RPMI7951 (cell line): Measurements from ENCODE around the gene USH2A. TPM values are rescaled to one million over a fixed set of nuclear protein-coding genes. Genes with fewer than 3 reads are reported as not detected.
"Not testable (repeated sequence)": the region's sequence is repeated elsewhere in the genome, so short reads cannot be mapped to it uniquely, and the experiment has no call there.

Experiments used
- DNase-seq: peaks from one replicate; pipeline ENCODE4 v3.0.0-alpha.2; 2012; ENCODE audit warnings: low read depth
- total RNA-seq: library from RNA; depleted of rRNA; stranded (reverse); fragments of >200 nt; shearing (Covaris generic); gene quantifications from 2 replicates; pipeline ENCODE4 v1.2.3, GENCODE V29; 2014

Gene USH2A
- total RNA-seq, 1 experiment from 2014 or later: under 0.01 TPM

GRCh38 chr1:216047811-216048572, 375.3 kb downstream of the USH2A start:
- DNase-seq: no peak

DNA sequence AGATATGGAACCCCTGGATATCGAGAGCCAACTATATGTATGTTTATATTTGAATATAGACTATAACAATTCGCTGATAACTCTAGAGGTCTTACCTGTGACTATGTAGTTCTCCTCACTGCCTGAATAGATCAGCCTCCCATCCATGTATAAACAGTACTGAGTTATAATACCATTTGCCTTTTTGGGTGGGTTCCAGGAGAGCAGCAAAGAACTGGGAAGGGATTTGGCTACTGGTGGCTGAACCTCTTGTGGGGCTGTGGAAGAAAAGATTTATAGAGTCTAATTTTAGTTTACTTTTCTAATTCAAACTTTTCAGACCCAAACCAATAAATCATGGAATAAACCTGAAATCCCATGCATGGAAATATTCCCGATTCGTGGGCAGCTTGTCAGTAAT, 376.9 kb downstream of the USH2A start:
- no peak for DNase-seq

GRCh38 chr1:216045400-216045799, 377.8 kb downstream of the USH2A start:
- peak; percentile 19 for DNase-seq

- DNase-seq: no peak
Observed at GRCh38 chr1:216044538-216044937, 378.7 kb downstream of the USH2A start.

GRCh38 chr1:216034506-216034905, 388.7 kb downstream of the USH2A start:
- no peak for DNase-seq

DNA sequence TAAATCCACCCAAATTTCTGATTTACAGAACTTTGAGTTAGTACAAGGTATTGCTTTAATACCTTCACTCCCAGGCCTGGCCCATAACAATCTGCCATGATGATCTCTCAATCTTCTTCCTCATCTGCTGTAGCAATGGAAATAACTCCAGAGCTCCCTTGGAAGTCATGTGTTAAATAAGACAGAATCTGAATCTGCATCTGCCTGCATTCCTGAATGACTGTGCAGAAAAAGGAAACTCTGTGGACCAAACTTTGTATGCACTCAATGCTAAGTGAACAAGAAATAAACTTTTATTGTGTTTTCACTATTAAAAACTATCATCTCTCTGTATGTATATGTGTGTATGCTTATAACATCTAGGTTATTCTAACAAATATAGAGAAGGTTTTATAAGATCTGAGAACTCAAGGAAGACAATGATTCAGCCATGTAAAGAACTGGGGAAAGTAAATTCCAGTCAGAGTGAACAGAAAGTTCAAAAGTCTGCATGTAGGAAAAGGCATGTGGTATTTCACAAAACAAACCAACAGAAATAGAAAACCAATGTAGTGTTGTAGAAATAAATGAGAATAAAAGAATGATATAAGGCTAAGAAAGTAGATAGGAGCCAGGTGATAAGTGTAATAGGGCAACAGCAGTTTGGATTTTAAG, 390.2 kb downstream of the USH2A start:
- no peak for DNase-seq

DNA sequence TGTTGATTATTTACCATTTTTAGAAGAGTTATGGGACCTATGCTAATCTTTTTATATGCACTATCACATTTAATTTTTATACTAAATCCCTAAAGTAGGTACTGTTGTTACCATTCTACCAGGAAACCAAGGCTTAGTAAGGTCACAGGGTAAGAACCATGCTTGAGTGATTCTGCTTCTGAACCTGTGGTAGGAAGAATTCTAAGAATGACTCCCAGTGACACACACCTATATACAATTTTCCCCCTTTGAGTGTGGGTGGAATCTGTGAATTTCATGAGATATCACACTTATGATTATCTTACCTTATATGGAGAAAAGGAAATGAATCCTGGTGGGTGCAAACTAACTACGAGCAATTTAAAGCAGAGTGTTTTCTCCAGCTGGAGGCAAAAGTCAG, 391.0 kb downstream of the USH2A start:
- DNase-seq: no peak

GRCh38 chr1:216028631-216029030, 394.6 kb downstream of the USH2A start:
- no peak for DNase-seq

- no peak for DNase-seq
Observed at GRCh38 chr1:216024546-216024945, 398.7 kb downstream of the USH2A start.

- DNase-seq: no peak
Observed at GRCh38 chr1:216020743-216021345, 402.4 kb downstream of the USH2A start.

- DNase-seq: no peak
Observed at GRCh38 chr1:216015116-216015515, 408.1 kb downstream of the USH2A start.

DNA sequence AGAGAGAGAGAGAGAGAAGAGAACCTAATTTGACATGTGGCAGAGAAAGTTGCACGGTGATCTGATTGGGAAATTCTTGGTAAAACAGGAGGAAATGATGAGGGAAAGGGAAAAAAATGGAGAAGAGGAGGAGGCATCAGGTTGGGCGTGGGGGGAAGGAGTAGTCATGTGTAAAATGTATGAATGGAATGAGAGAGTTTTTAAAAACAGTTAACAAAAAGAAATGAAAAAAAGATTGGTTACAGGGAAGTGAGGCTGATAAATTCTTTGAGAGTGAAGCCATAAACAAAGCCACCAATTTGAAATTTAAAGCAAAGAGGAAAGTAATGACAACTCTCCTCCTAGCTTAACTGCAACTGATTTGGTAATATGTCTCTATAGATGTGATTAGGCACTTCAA, 409.2 kb downstream of the USH2A start:
- DNase-seq: no peak

DNA sequence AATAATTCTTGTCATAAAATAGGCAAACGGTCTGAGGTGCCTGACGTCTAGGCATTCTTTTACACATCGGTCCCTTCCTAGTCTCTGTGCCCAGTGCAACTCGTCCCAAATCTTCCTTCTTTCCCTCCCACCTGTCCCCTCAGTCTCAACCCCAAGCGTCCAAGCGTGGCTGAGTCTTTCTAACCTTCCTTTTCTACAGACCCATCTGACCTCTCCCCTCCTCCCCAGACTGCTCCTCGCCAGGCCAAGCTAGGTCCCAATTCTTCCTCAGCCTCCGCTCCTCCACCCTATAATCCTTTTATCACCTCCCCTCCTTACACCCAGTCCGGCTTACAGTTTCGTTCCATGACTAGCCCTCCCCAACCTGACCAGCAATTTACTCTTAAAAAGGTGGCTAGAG, 413.8 kb downstream of the USH2A start:
- DNase-seq: not testable (repeated sequence)

DNA sequence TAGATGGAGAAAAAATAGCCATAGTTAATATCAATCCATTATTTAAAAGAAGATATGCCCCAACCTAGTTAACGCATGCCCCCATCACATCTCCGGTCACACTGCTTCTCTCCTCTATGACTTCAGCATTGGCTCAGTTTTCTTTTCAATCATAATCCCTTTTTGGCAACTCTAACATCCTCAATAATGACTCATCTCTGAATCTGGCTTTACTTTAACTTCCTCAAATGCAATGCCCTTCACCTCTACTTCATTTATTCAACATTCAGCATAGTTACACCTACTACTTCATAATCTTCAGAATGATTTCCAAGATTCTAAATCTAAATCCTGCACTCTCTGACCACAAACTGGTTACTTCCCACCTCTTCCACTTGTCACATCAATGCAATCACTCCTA, 417.3 kb downstream of the USH2A start:
- no peak for DNase-seq

GRCh38 chr1:215992620-215993019, 430.6 kb downstream of the USH2A start:
- DNase-seq: no peak

- no peak for DNase-seq
Observed at GRCh38 chr1:215987092-215987875, 436.0 kb downstream of the USH2A start.

DNA sequence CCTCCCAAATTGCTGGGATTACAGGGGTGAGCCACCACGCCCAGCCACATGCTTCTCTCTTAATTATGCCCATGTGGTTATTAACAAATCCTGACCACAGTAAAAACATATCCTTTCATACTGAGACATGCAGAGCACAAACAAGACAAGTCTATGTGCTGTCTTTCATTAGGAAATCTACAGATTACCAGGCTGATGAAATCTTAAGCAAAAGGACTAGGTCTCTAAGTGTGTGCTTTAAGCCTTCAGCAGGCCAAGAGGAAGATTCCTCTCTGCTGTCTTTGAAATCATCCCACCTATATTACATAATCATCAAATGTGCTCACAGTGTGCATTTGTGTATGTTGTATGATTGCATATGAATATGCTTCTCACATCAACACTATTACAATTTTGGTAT, 436.8 kb downstream of the USH2A start:
- DNase-seq: no peak

DNA sequence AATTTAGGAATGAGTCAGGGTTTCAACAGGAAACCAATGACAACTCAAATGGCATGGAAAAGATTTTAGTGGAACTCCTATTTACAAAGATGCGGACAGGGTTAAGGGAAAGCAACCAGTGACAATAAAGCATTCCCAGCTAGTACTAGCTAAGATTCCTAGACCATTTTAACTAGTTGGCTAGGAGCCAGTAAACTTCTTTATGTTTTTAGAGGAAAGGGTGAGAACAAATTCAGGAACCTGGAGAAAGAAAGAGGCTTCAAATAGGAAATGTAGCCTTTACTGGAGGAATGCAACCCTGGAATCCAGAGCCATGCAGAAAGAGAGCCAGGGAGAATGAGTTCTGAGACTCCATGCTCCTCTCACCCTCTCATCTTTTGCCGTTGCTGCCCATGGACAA, 439.6 kb downstream of the USH2A start:
- no peak for DNase-seq

DNA sequence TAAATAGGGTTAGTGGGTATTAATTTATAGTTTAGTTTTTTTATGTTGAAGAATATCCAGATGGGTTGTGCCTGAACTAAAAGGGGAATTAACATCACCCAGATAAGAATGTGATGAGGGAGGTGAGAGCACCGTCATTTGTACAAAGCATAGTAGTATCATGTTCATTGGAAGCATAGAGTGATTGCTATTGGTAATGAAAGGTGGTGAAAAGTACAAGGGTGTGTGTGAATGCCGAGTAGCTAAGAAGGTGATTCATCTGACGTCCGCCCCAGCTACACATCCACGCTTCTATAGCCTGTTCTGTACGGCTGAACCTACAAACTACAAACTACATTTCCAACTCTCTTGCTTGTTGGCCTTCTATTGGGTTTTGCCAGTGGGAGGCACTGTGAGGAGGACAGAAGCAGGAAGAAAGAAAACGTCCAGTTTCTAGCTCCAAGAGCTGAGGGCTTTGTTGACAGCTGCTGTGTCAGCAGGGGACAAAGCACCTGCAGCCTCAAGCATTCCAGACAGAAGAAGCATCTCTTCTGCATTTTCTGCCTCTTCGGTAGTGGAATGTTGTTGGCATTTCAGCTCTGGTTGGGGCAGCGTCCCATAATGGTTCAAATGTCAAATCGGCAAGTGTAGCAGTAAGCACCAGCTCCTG, 451.3 kb downstream of the USH2A start:
- no peak for DNase-seq

- no peak for DNase-seq
Observed at GRCh38 chr1:215970406-215970805, 452.8 kb downstream of the USH2A start.

GRCh38 chr1:215963621-215964020, 459.6 kb downstream of the USH2A start:
- DNase-seq: no peak

DNA sequence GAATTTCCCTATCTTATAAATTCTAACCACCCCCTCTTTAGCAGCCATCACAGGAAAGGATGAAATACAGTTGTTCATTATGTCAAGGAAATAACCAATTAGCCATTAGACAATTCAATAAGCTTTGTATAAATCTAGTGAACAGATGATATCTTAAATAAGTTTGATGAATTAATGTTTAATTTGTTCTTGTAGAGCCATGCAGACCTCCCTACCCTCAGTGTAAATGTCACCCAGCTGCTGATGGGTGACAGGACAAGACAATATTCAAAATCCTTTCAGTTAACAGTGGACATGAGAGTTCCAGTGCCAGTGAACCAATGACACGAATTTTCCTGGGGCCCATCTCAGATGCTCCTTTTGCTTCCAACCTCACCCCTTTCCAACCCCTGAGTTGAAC, 460.2 kb downstream of the USH2A start:
- no peak for DNase-seq
